22Rv1 (cell line): ENCODE measurements around the gene HSPBAP1.
"Not testable (repeated sequence)": the region's sequence is repeated elsewhere in the genome, so short reads cannot be mapped to it uniquely, and the experiment has no call there.

Experiments used
- H3K27ac ChIP-seq: fragments of 450-650 bp; 2 replicates; pipeline ENCODE4 v1.5.1; 2017
- ZFX ChIP-seq: fragments of 450-650 bp; IDR thresholded peaks from 2 replicates; pipeline ENCODE4 v1.6.1; 2017; ENCODE audit warnings: antibody characterized with exemption, borderline replicate concordance
- TF ChIP-seq, protein P1 (sequence below): fragments of 450-650 bp; IDR thresholded peaks from 2 replicates; pipeline ENCODE4 v1.5.1; 2017; ENCODE audit warnings: mild to moderate bottlenecking

Gene HSPBAP1

DNA sequence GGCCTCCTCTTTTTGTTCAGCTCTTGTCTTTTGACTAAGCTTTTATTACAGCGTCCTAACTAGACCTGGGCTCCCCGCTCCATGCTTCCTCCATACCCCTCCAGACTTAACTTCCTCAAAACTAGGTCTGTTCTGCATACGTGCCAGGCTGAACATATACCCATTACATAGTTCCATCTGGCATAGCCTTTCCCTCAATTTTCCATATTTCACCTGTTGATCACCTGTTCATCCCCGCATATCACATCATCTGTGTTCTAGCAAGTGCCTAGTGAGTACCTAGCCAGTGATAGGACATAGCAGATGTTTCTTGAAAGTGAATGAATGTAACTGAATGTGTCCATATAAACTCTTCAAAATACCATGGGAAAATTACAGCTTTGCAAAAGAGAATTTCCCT lies 77.0 kb downstream of the HSPBAP1 start:
- no peak overlapping the region for H3K27ac ChIP-seq
- TF ChIP-seq, protein P1, sequence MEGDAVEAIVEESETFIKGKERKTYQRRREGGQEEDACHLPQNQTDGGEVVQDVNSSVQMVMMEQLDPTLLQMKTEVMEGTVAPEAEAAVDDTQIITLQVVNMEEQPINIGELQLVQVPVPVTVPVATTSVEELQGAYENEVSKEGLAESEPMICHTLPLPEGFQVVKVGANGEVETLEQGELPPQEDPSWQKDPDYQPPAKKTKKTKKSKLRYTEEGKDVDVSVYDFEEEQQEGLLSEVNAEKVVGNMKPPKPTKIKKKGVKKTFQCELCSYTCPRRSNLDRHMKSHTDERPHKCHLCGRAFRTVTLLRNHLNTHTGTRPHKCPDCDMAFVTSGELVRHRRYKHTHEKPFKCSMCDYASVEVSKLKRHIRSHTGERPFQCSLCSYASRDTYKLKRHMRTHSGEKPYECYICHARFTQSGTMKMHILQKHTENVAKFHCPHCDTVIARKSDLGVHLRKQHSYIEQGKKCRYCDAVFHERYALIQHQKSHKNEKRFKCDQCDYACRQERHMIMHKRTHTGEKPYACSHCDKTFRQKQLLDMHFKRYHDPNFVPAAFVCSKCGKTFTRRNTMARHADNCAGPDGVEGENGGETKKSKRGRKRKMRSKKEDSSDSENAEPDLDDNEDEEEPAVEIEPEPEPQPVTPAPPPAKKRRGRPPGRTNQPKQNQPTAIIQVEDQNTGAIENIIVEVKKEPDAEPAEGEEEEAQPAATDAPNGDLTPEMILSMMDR: no peak
- no peak for TF ChIP-seq ZFX

DNA sequence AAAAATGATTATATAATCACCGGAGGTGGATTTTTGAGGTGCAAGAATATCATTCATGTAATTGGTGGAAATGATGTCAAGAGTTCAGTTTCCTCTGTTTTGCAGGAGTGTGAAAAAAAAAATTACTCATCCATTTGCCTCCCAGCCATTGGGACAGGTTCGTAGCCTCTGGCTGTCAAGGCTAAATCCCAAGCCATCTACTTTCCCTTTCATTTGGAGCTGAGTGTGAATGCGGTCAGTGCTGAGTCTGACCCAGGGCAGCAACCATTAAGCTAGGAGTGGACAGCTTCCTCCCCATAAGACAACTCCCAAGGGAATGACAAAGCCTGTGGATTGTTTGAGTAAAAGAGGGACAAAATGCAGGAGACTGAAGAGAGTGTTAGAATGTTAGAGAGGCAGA lies 79.4 kb downstream of the HSPBAP1 start:
- H3K27ac ChIP-seq: no peak overlapping the region
- TF ChIP-seq ZFX: no peak
- TF ChIP-seq, protein P1: no peak

DNA sequence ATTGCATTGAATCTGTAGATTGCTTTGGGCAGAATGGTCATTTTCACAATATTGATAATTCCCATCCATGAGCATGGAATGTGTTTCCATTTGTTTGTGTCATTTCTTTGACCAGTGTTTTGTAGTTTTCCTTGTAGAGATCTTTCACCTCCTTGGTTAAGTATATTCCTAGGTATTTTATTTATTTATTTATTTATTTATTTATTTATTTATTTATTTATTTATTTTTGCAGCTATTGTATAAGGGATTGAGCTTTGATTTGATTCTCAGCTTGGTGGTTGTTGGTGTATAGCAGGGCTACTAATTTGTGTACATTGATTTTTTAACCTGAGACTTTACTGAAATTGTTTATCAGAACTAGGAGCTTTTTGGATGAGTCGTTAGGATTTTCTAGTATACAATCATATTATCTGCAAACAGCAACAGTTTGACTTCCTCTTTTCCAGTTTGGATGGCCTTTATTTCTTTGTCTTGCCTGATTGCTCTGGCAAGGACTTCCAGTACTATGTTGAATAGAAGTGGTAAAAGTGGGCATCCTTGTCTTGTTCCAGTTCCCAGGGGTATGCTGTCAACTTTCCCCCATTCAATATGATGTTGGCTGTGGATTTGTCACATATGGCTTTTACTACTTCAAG lies 82.9 kb downstream of the HSPBAP1 start:
- not testable (repeated sequence) for H3K27ac ChIP-seq

DNA sequence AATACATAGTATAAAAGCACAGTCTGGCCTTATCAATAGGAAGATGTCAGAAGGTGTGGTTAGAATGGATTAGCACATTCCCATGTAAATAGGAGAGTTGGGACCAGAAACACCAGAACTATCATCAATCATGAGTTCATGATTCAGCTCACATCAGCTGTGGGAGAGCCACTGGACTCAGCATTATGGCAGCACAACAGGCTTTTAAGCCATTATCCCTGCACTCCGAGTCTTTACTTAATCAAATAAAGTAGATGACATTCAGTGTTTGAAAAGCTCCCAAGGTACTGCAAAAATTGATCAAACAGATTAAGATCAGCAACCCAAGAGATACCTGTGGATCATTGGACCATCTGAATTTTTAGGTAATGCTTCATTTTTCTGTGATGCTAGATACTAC lies 88.3 kb downstream of the HSPBAP1 start:
- no peak overlapping the region for H3K27ac ChIP-seq
- TF ChIP-seq, protein P1: no peak
- TF ChIP-seq ZFX: no peak

DNA sequence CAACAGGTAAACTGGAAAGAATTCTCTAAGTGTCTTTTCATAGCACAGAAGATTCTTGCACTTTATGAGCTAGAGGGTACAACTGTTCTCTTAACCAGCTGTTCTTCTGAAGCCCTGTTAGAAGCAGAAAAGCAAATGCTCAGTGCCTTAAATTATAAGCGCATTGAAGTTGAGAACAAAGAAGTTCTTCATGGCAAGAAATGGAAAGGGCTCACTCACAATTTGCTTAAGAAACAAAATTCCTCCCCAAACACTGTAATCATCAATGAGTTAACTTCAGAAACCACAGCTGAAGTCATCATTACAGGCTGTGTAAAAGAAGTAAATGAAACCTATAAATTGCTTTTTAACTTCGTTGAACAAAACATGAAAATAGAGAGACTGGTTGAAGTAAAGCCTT lies 93.4 kb downstream of the HSPBAP1 start:
- TF ChIP-seq, protein P1: no peak
- no peak for TF ChIP-seq ZFX
- no peak overlapping the region for H3K27ac ChIP-seq

DNA sequence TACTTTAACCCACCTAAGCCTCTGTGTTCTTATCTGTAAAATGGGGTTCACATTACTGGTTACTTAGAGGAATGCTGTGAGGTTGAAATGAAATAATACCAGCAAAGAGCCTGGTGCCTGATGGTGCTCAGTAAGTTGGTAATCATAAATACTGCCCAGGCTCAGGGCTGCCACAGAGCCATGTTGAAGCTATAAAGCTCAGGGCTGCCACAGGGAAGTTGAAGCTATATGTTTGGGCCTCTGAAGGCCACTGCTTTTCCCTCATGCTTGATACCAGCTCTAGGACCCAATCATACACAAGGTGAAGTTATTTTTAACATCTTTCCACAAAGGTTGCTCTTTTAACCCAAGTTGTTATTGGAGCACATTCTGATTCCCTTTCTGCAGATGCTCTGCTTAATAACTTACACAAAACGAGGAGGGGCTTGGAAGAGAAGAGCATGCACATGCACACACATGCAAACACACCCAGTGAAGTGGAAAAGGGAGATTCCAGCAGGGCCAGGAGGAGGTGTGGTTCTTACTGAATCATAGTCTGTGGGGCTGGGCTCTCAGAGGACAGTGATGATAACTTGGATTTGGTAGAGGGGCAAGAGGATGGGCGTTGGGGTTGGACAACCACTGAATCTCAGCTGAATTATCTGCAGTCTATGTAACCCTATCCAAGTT lies 95.5 kb downstream of the HSPBAP1 start:
- H3K27ac ChIP-seq: no peak overlapping the region
- TF ChIP-seq ZFX: no peak
- TF ChIP-seq, protein P1: no peak

DNA sequence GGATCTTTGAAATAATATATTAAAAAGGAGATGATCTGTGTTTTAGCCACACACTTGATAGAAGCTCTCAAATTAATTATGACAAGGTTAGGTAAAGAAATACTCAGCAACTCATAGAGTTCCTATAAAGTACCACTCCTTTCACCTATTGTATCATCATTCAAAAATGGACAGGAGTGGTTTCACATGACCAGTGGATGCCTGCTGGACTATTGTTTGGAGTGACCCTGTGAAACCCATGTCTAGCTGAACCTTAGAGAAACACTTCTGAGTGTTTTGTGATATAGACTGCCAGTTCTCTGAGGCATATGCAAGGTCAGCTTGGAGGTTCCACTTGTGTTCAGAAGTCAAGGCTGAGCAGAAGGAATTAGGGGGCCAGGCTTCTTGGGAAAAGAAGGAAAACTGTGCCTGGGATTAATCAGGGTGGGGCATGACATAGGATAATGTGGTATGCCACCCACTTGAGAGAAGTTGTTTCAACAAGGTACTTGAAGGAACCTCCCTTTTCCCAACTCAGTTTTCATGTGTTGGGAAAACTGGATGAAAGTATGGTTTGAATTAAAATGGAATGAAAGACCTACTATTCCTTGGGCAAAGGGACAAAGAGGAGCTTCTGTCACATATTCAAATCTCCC lies 97.6 kb downstream of the HSPBAP1 start:
- TF ChIP-seq ZFX: no peak
- TF ChIP-seq, protein P1: no peak
- H3K27ac ChIP-seq: no peak overlapping the region
